ENCODE data around the gene GPR34.

GPR34 gene

DNA sequence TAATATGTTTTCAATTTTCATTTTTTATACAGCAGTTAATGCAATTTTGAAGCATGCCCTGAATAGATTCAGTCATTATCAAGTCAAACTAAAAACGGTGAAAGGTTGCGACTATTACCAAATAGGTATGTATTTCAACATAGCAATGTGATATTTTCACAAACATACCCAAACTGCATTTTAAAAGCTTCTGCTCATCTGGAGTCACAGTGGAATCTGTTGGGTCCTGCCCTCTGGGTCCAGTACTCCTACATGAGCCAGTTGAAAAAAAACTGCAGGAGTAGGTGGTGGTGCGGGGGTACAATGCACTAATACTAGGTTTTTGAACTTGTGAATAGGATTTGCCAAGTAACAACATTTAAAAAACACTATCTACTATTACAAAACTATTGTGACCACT lies 938 bp downstream of the GPR34 start:
- Histone ChIP-seq H3K4me1 (ENCODE audit: control insufficient read depth in 1 of 2, insufficient read depth in 2 of 2, low read length in 2 of 2) (peaks cover 0 to 3% of the 10 kb centered on the region in 2 donors), H3K9ac (ENCODE audit: low read depth in 1 of 2, low read length in 2 of 2) (no peak overlapping the region), H3K36me3 (ENCODE audit: control insufficient read depth in 1 of 2, insufficient read depth in 2 of 2, low read length in 2 of 2) (no peaks in the 10 kb centered on the region), H3K27me3 (ENCODE audit: control insufficient read depth in 1 of 2, insufficient read depth in 2 of 2, low read length in 2 of 2) (no peaks in the 10 kb centered on the region), H3K4me3 (ENCODE audit: low read depth in 1 of 2, low read length in 2 of 2) (no peak overlapping the region), H3K9me3 (ENCODE audit: control insufficient read depth in 1 of 2, low read length in 2 of 2) (no peaks in the 10 kb centered on the region), H3K27ac (ENCODE audit: low read depth, low read length) (no peak overlapping the region)

GRCh38 chrX:41692162-41692749 lies 3.5 kb downstream of the GPR34 start:
- Histone ChIP-seq H3K27ac (ENCODE audit: low read depth, low read length) (no peak overlapping the region), H3K36me3 (ENCODE audit: control insufficient read depth in 1 of 2, insufficient read depth in 2 of 2, low read length in 2 of 2) (peaks cover 0 to 3% of the 10 kb centered on the region in 2 donors), H3K9me3 (ENCODE audit: control insufficient read depth in 1 of 2, low read length in 2 of 2) (no peaks in the 10 kb centered on the region), H3K9ac (ENCODE audit: low read depth in 1 of 2, low read length in 2 of 2) (no peak overlapping the region), H3K4me1 (ENCODE audit: control insufficient read depth in 1 of 2, insufficient read depth in 2 of 2, low read length in 2 of 2) (peaks cover 0 to 3% of the 10 kb centered on the region in 2 donors), H3K27me3 (ENCODE audit: control insufficient read depth in 1 of 2, insufficient read depth in 2 of 2, low read length in 2 of 2) (no peaks in the 10 kb centered on the region), H3K4me3 (ENCODE audit: low read depth in 1 of 2, low read length in 2 of 2) (no peak overlapping the region)

DNA sequence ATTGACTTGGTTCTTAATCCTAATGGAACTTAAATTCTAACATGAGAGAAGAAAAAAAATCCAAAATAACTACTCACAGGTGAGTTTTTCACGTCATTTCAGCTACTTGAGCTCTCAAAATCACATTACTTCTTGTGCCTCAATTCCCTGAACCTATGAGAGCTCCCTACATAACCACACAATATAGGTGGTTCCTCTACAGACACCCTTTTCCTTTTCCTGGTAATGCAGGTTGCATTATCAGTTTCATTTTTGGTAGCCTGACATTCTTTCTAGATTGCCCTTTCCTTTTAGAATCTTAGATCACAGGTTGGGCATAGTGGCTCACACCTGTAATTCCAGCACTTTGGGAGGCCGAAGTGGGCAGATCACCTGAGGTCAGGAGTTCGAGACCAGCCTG lies 4.3 kb downstream of the GPR34 start:
- Histone ChIP-seq H3K9ac (ENCODE audit: low read depth in 1 of 2, low read length in 2 of 2) (no peak overlapping the region), H3K4me1 (ENCODE audit: control insufficient read depth in 1 of 2, insufficient read depth in 2 of 2, low read length in 2 of 2) (peaks cover 0 to 3% of the 10 kb centered on the region in 2 donors), H3K4me3 (ENCODE audit: low read depth in 1 of 2, low read length in 2 of 2) (no peak overlapping the region), H3K36me3 (ENCODE audit: control insufficient read depth in 1 of 2, insufficient read depth in 2 of 2, low read length in 2 of 2) (peaks cover 0 to 3% of the 10 kb centered on the region in 2 donors), H3K27ac (ENCODE audit: low read depth, low read length) (no peak overlapping the region), H3K9me3 (ENCODE audit: control insufficient read depth in 1 of 2, low read length in 2 of 2) (no peaks in the 10 kb centered on the region), H3K27me3 (ENCODE audit: control insufficient read depth in 1 of 2, insufficient read depth in 2 of 2, low read length in 2 of 2) (no peaks in the 10 kb centered on the region)

- Histone ChIP-seq H3K36me3 (ENCODE audit: control insufficient read depth in 1 of 2, insufficient read depth in 2 of 2, low read length in 2 of 2) (peaks cover 0 to 3% of the 10 kb centered on the region in 2 donors), H3K9me3 (ENCODE audit: control insufficient read depth in 1 of 2, low read length in 2 of 2) (no peaks in the 10 kb centered on the region), H3K4me3 (ENCODE audit: low read depth in 1 of 2, low read length in 2 of 2) (no peak overlapping the region), H3K27ac (ENCODE audit: low read depth, low read length) (no peak overlapping the region), H3K9ac (ENCODE audit: low read depth in 1 of 2, low read length in 2 of 2) (no peak overlapping the region), H3K4me1 (ENCODE audit: control insufficient read depth in 1 of 2, insufficient read depth in 2 of 2, low read length in 2 of 2) (peaks cover 0 to 6% of the 10 kb centered on the region in 2 donors), H3K27me3 (ENCODE audit: control insufficient read depth in 1 of 2, insufficient read depth in 2 of 2, low read length in 2 of 2) (no peaks in the 10 kb centered on the region)
These were observed 6.7 kb downstream of the GPR34 start for GRCh38 chrX:41695426-41695825.

- Histone ChIP-seq H3K27ac (ENCODE audit: low read depth, low read length) (no peak overlapping the region), H3K9me3 (ENCODE audit: control insufficient read depth in 1 of 2, low read length in 2 of 2) (no peaks in the 10 kb centered on the region), H3K27me3 (ENCODE audit: control insufficient read depth in 1 of 2, insufficient read depth in 2 of 2, low read length in 2 of 2) (no peaks in the 10 kb centered on the region)
These were observed 14.8 kb downstream of the GPR34 start for GRCh38 chrX:41703574-41704029.

GRCh38 chrX:41705042-41705441 lies 16.3 kb downstream of the GPR34 start:
- Histone ChIP-seq H3K4me1 (ENCODE audit: control insufficient read depth in 1 of 2, insufficient read depth in 2 of 2, low read length in 2 of 2) (no peaks in the 10 kb centered on the region), H3K9me3 (ENCODE audit: control insufficient read depth in 1 of 2, low read length in 2 of 2) (no peaks in the 10 kb centered on the region), H3K9ac (ENCODE audit: low read depth in 1 of 2, low read length in 2 of 2) (no peak overlapping the region), H3K36me3 (ENCODE audit: control insufficient read depth in 1 of 2, insufficient read depth in 2 of 2, low read length in 2 of 2) (no peaks in the 10 kb centered on the region), H3K27ac (ENCODE audit: low read depth, low read length) (no peak overlapping the region), H3K27me3 (ENCODE audit: control insufficient read depth in 1 of 2, insufficient read depth in 2 of 2, low read length in 2 of 2) (no peaks in the 10 kb centered on the region), H3K4me3 (ENCODE audit: low read depth in 1 of 2, low read length in 2 of 2) (no peak overlapping the region)

More at GRCh38 chrX:41703574-41704029, 14.8 kb downstream of the GPR34 start:
- no peaks in the 10 kb centered on the region for H3K36me3 ChIP-seq (ENCODE audit: control insufficient read depth in 1 of 2, insufficient read depth in 2 of 2, low read length in 2 of 2)
- no peak overlapping the region for H3K4me3 ChIP-seq (ENCODE audit: low read depth in 1 of 2, low read length in 2 of 2)
- no peak overlapping the region for H3K9ac ChIP-seq (ENCODE audit: low read depth in 1 of 2, low read length in 2 of 2)
- H3K4me1 ChIP-seq (ENCODE audit: control insufficient read depth in 1 of 2, insufficient read depth in 2 of 2, low read length in 2 of 2), result peaks cover 0 to 3% of the 10 kb centered on the region in 2 donors

GRCh38 chrX:41705680-41706374 lies 17.1 kb downstream of the GPR34 start:
- H3K4me1 ChIP-seq (ENCODE audit: control insufficient read depth in 1 of 2, insufficient read depth in 2 of 2, low read length in 2 of 2), result no peaks in the 10 kb centered on the region

DNA sequence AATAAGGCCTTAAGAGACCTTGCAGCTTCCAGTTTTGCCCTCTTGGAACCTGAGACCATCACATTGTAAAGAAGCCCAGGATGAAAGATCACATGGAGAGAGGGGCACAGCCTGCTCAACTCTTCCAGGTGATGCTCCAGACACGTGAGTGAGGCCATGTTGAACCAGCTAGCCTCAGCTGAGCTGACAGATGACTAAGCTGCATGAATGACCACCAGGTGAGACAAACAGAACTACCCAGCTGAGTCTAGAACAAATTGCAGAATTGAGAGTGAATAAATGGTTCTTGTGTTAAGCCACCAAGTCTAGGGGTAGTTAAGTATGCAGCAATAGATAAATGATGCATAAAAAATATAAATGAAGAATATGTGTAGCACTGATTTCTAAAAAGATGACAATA lies 18.4 kb downstream of the GPR34 start:
- Histone ChIP-seq H3K9me3 (ENCODE audit: control insufficient read depth in 1 of 2, low read length in 2 of 2) (no peaks in the 10 kb centered on the region), H3K36me3 (ENCODE audit: control insufficient read depth in 1 of 2, insufficient read depth in 2 of 2, low read length in 2 of 2) (no peaks in the 10 kb centered on the region), H3K27ac (ENCODE audit: low read depth, low read length) (no peak overlapping the region), H3K9ac (ENCODE audit: low read depth in 1 of 2, low read length in 2 of 2) (no peak overlapping the region), H3K27me3 (ENCODE audit: control insufficient read depth in 1 of 2, insufficient read depth in 2 of 2, low read length in 2 of 2) (no peaks in the 10 kb centered on the region), H3K4me3 (ENCODE audit: low read depth in 1 of 2, low read length in 2 of 2) (no peak overlapping the region), H3K4me1 (ENCODE audit: control insufficient read depth in 1 of 2, insufficient read depth in 2 of 2, low read length in 2 of 2) (no peaks in the 10 kb centered on the region)

More at GRCh38 chrX:41705680-41706374, 17.1 kb downstream of the GPR34 start:
- H3K36me3 ChIP-seq (ENCODE audit: control insufficient read depth in 1 of 2, insufficient read depth in 2 of 2, low read length in 2 of 2), result no peaks in the 10 kb centered on the region
- H3K4me3 ChIP-seq (ENCODE audit: low read depth in 1 of 2, low read length in 2 of 2), result no peak overlapping the region
- no peaks in the 10 kb centered on the region for H3K27me3 ChIP-seq (ENCODE audit: control insufficient read depth in 1 of 2, insufficient read depth in 2 of 2, low read length in 2 of 2)
- no peak overlapping the region for H3K9ac ChIP-seq (ENCODE audit: low read depth in 1 of 2, low read length in 2 of 2)
- H3K27ac ChIP-seq (ENCODE audit: low read depth, low read length), result no peak overlapping the region
- H3K9me3 ChIP-seq (ENCODE audit: control insufficient read depth in 1 of 2, low read length in 2 of 2), result no peaks in the 10 kb centered on the region

DNA sequence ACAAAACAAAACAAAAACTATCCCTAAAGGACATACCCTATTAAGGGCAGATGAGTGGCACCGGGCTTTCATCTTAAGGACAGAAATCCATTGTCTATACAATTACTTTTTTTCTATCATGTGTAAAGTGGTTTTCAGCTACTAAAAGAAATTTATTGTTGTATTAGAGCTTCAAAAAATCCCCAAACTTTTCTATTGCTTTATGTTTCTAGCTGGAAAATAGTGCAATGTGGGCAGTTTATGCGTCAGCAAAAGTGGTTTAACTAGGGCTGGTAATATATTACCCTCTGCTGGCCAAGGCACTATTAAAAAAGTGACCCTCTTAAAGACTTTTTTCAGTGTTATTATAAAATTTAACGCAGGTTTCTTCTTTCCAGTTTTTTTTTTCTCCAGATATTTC lies 19.7 kb downstream of the GPR34 start:
- Histone ChIP-seq H3K36me3 (ENCODE audit: control insufficient read depth in 1 of 2, insufficient read depth in 2 of 2, low read length in 2 of 2) (no peaks in the 10 kb centered on the region), H3K4me1 (ENCODE audit: control insufficient read depth in 1 of 2, insufficient read depth in 2 of 2, low read length in 2 of 2) (no peaks in the 10 kb centered on the region), H3K9me3 (ENCODE audit: control insufficient read depth in 1 of 2, low read length in 2 of 2) (no peaks in the 10 kb centered on the region), H3K9ac (ENCODE audit: low read depth in 1 of 2, low read length in 2 of 2) (no peak overlapping the region), H3K27ac (ENCODE audit: low read depth, low read length) (no peak overlapping the region), H3K4me3 (ENCODE audit: low read depth in 1 of 2, low read length in 2 of 2) (no peak overlapping the region), H3K27me3 (ENCODE audit: control insufficient read depth in 1 of 2, insufficient read depth in 2 of 2, low read length in 2 of 2) (no peaks in the 10 kb centered on the region)

GRCh38 chrX:41711021-41711667 lies 22.4 kb downstream of the GPR34 start:
- Histone ChIP-seq H3K4me3 (ENCODE audit: low read depth in 1 of 2, low read length in 2 of 2) (no peak overlapping the region), H3K4me1 (ENCODE audit: control insufficient read depth in 1 of 2, insufficient read depth in 2 of 2, low read length in 2 of 2) (peaks cover 0 to 1% of the 10 kb centered on the region in 2 donors)

More at GRCh38 chrX:41711021-41711667, 22.4 kb downstream of the GPR34 start:
- no peaks in the 10 kb centered on the region for H3K36me3 ChIP-seq (ENCODE audit: control insufficient read depth in 1 of 2, insufficient read depth in 2 of 2, low read length in 2 of 2)
- no peaks in the 10 kb centered on the region for H3K9me3 ChIP-seq (ENCODE audit: control insufficient read depth in 1 of 2, low read length in 2 of 2)
- H3K9ac ChIP-seq (ENCODE audit: low read depth in 1 of 2, low read length in 2 of 2), result no peak overlapping the region
- H3K27ac ChIP-seq (ENCODE audit: low read depth, low read length), result no peak overlapping the region
- no peaks in the 10 kb centered on the region for H3K27me3 ChIP-seq (ENCODE audit: control insufficient read depth in 1 of 2, insufficient read depth in 2 of 2, low read length in 2 of 2)
